HG02588 (cell line): Measurements from ENCODE around the gene TMCC2.

Experiments
- ATAC-seq: cut with Tn5 transposase; IDR thresholded peaks from one replicate; pipeline ENCODE4 v1.9.1; 2021; ENCODE audit warnings: mild to moderate bottlenecking, moderate library complexity; ENCODE audit not compliant: unreplicated experiment

Gene TMCC2

GRCh38 chr1:205321959-205322283 lies 94.2 kb downstream of the TMCC2 start:
- no peak for ATAC-seq
